Naive thymus-derived CD4-positive, alpha-beta T cell (primary cell): Measurements from ENCODE around the gene LIMS1. TPM values are rescaled to one million over a fixed set of nuclear protein-coding genes. Genes with fewer than 3 reads are reported as not detected.
"Not testable (repeated sequence)": the region's sequence is repeated elsewhere in the genome, so short reads cannot be mapped to it uniquely, and the experiment has no call there.

Experiments used
- ATAC-seq: fragments of 150-1000 bp; cut with Tn5 transposase; 2 replicates; pipeline ENCODE4 v1.10.0; 2021; ENCODE audit warnings: mild to moderate bottlenecking, moderate library complexity
- CTCF ChIA-PET: fragments of 350-600 bp; sonication (Branson Sonifier 250); formaldehyde crosslinking; loops from one replicate; lab custom pipeline; 2021; ENCODE audit warnings: antibody characterized with exemption; lab: Charles Lee
- POLR2A ChIA-PET: fragments of 350-600 bp; sonication (Branson Sonifier 250); formaldehyde crosslinking; loops from one replicate; lab custom pipeline; 2021; ENCODE audit warnings: antibody characterized with exemption, inconsistent platforms; lab: Charles Lee
- DNase-seq, 9 donors: peaks; one replicate each; pipeline versions ENCODE4 v3.0.0 to v3.0.0-alpha.2; 2020 to 2022; ENCODE audit warnings: mixed read lengths in 1 of 9
- H3K27ac ChIP-seq: one replicate; pipeline ENCODE4 v1.7.0; 2013; ENCODE audit warnings: mild to moderate bottlenecking, low read depth, low read length, moderate library complexity
- H3K27me3 ChIP-seq, 2 donors: one replicate each; pipeline ENCODE4 v1.7.0; 2013; ENCODE audit warnings: low read length in 2 of 2, mild to moderate bottlenecking in 2 of 2, moderate library complexity in 2 of 2; ENCODE audit not compliant: control insufficient read depth in 2 of 2, insufficient read depth in 2 of 2
- H3K36me3 ChIP-seq, 3 experiments: 1 replicate in 2 of 3; 2 replicates in 1 of 3; pipeline ENCODE4 v1.7.0; 2013; ENCODE audit warnings: low read length in 3 of 3, mild to moderate bottlenecking in 3 of 3, moderate library complexity in 1 of 3; ENCODE audit not compliant: insufficient read depth in 3 of 3, control insufficient read depth in 2 of 3
- H3K4me1 ChIP-seq, 2 donors: one replicate each; pipeline ENCODE4 v1.7.0; 2013; ENCODE audit warnings: low read length in 2 of 2, mild to moderate bottlenecking in 2 of 2, moderate library complexity in 1 of 2; ENCODE audit not compliant: control insufficient read depth in 2 of 2, insufficient read depth in 2 of 2
- H3K4me3 ChIP-seq: 2 replicates; pipeline ENCODE4 v1.7.0; 2013; ENCODE audit warnings: mild to moderate bottlenecking, low read length
- H3K9me3 ChIP-seq, 3 experiments: 1 replicate in 2 of 3; 2 replicates in 1 of 3; pipeline ENCODE4 v1.7.0; 2013; ENCODE audit warnings: low read length in 3 of 3; ENCODE audit not compliant: control insufficient read depth in 2 of 3
- H3K27ac Mint-ChIP-seq, 9 donors: one replicate each; pipeline ENCODE4 v1.8.0; 2020 to 2022; ENCODE audit warnings: mixed read lengths in 9 of 9, mild to moderate bottlenecking in 8 of 9, moderate library complexity in 5 of 9, inconsistent platforms in 2 of 9
- H3K27me3 Mint-ChIP-seq, 5 donors: one replicate each; pipeline ENCODE4 v1.8.0; 2021 to 2022; ENCODE audit warnings: mixed read lengths in 5 of 5, mild to moderate bottlenecking in 1 of 5
- H3K36me3 Mint-ChIP-seq, 5 donors: one replicate each; pipeline ENCODE4 v1.8.0; 2020 to 2022; ENCODE audit warnings: mixed read lengths in 5 of 5, mild to moderate bottlenecking in 3 of 5, inconsistent platforms in 1 of 5
- H3K4me1 Mint-ChIP-seq, 7 donors: one replicate each; pipeline ENCODE4 v1.8.0; 2020 to 2022; ENCODE audit warnings: mixed read lengths in 7 of 7, mild to moderate bottlenecking in 3 of 7, inconsistent platforms in 1 of 7
- H3K4me3 Mint-ChIP-seq, 10 donors: one replicate each; pipeline ENCODE4 v1.8.0; 2020 to 2022; ENCODE audit warnings: mild to moderate bottlenecking in 10 of 10, mixed read lengths in 10 of 10, moderate library complexity in 6 of 10, inconsistent platforms in 2 of 10
- H3K9me3 Mint-ChIP-seq, 11 donors: one replicate each; pipeline ENCODE4 v1.8.0; 2020 to 2022; ENCODE audit warnings: mixed read lengths in 11 of 11, mild to moderate bottlenecking in 4 of 11, inconsistent platforms in 1 of 11, moderate library complexity in 1 of 11
- intact Hi-C, 2 donors: fragments of 100-400 bp; cut with micrococcal nuclease; formaldehyde crosslinking; loops; one replicate each; pipeline ENCODE4 v1.15.1; 2023
- polyA plus RNA-seq, 2 donors: library from polyadenylated mRNA; unstranded; fragments of 300-500 nt; fragmentation: Illumina TruSeq; gene quantifications; one replicate each; pipeline ENCODE4 v1.2.3, GENCODE V29; 2021
- total RNA-seq, 6 experiments: library from RNA in 5 of 6; stranded (reverse) in 5 of 6; gene quantifications; 1 replicate in 5 of 6; 2 replicates in 1 of 6; pipeline ENCODE4 v1.2.3 and lab custom pipeline; 2021 to 2026

The LIMS1 gene, protein sequence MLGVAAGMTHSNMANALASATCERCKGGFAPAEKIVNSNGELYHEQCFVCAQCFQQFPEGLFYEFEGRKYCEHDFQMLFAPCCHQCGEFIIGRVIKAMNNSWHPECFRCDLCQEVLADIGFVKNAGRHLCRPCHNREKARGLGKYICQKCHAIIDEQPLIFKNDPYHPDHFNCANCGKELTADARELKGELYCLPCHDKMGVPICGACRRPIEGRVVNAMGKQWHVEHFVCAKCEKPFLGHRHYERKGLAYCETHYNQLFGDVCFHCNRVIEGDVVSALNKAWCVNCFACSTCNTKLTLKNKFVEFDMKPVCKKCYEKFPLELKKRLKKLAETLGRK
- total RNA-seq: 10 to 100 TPM; 25.3 to 75.3 (median 49.9) TPM
- polyA plus RNA-seq: 10 to 100 TPM; 53.5 to 56.7 TPM
- total RNA-seq (lab: John Stamatoyannopoulos, UW): 18.6 reads per million, percentile 49 among the genes with 10 or more reads in this experiment

GRCh38 chr2:108533832-108534583 is at the start of gene LIMS1:
Gene LIMS1 (plus strand): TSS chr2:108534470. CDS start chr2:108534563, 93 bp downstream.
- intact Hi-C loops: loop anchor here (1.0 to 10.0 kb wide), 7 partner anchors 51 to 1081 kb away; partner anchors contain the start of genes CCDC138 (in 2 of the 2), GCC2 (in 2 of the 2), RANBP2 (in 2 of the 2) and SEPTIN10 (in 1 of the 2)
- ChIA-PET POLR2A (interaction anchor here (0.7 to 1.3 kb wide), 5 partner anchors 12 to 87 kb away, joined by 3 to 4 read pairs (median 3); partner anchors contain the start of gene GCC2), CTCF (no interaction called here)
- ATAC-seq (peak; percentile 98), DNase-seq (peak; percentile 69 to 85 (median 79))
- Mint-ChIP-seq H3K36me3 (peaks cover 0 to 3% (median 0%) of the 10 kb centered on the region in 5 donors), H3K4me3 (peak within 1 kb of the TSS; percentile 86 to 99 (median 95)), H3K4me1 (peaks cover 20 to 59% (median 28%) of the 10 kb centered on the region in 7 donors), H3K27me3 (no peaks in the 10 kb centered on the region), H3K9me3 (no peaks in the 10 kb centered on the region), H3K27ac (peak within 1 kb of the TSS; percentile 34 to 96 (median 89))
- Histone ChIP-seq H3K4me3 (peak within 1 kb of the TSS; percentile 93), H3K27ac (peak within 1 kb of the TSS; percentile 76), H3K27me3 (no peaks in the 10 kb centered on the region), H3K4me1 (peaks cover 3 to 9% of the 10 kb centered on the region in 2 donors), H3K9me3 (no peaks in the 10 kb centered on the region), H3K36me3 (peaks cover 0 to 4% (median 0%) of the 10 kb centered on the region in 3 experiments)

GRCh38 chr2:108485253-108485652 is 49.0 kb upstream of the LIMS1 start:
- H3K4me3 Mint-ChIP-seq: no peak overlapping the region
- CTCF ChIA-PET: no interaction called here
- DNase-seq (no peak), ATAC-seq (no peak)
- H3K4me1 Mint-ChIP-seq: peaks cover 0 to 3% (median 0%) of the 10 kb centered on the region in 7 donors
- no peaks in the 10 kb centered on the region for H3K9me3 ChIP-seq
- intact Hi-C loops: no loop called here
- peak overlapping the region in 1 of 9 donors; percentile 36 for H3K27ac Mint-ChIP-seq
- H3K36me3 ChIP-seq: peaks cover 9 to 65% (median 44%) of the 10 kb centered on the region in 3 experiments
- H3K4me1 ChIP-seq: no peaks in the 10 kb centered on the region
- H3K36me3 Mint-ChIP-seq: peaks cover 8 to 43% (median 40%) of the 10 kb centered on the region in 5 donors
- POLR2A ChIA-PET: no interaction called here
- no peaks in the 10 kb centered on the region for H3K9me3 Mint-ChIP-seq
- H3K27me3 ChIP-seq: no peaks in the 10 kb centered on the region
- no peak overlapping the region for H3K27ac ChIP-seq
- H3K4me3 ChIP-seq: no peak overlapping the region
- H3K27me3 Mint-ChIP-seq: no peaks in the 10 kb centered on the region

- POLR2A ChIA-PET: no interaction called here
- CTCF ChIA-PET: no interaction called here
These were observed 43.7 kb upstream of the LIMS1 start for GRCh38 chr2:108490506-108491122.

GRCh38 chr2:108491848-108492247 is 42.4 kb upstream of the LIMS1 start:
- peaks cover 0 to 40% (median 22%) of the 10 kb centered on the region in 5 donors for H3K36me3 Mint-ChIP-seq
- H3K27ac Mint-ChIP-seq: no peak overlapping the region
- H3K27ac ChIP-seq: no peak overlapping the region
- intact Hi-C loops: no loop called here
- H3K4me1 ChIP-seq: no peaks in the 10 kb centered on the region
- no peaks in the 10 kb centered on the region for H3K9me3 ChIP-seq
- H3K4me3 Mint-ChIP-seq: no peak overlapping the region
- ATAC-seq (no peak), DNase-seq (no peak)
- H3K36me3 ChIP-seq: peaks cover 28 to 52% (median 31%) of the 10 kb centered on the region in 3 experiments
- no peak overlapping the region for H3K4me3 ChIP-seq
- H3K27me3 Mint-ChIP-seq: no peaks in the 10 kb centered on the region
- ChIA-PET POLR2A (no interaction called here), CTCF (no interaction called here)
- no peaks in the 10 kb centered on the region for H3K9me3 Mint-ChIP-seq
- peaks cover 0 to 5% (median 0%) of the 10 kb centered on the region in 7 donors for H3K4me1 Mint-ChIP-seq
- H3K27me3 ChIP-seq: no peaks in the 10 kb centered on the region

More at GRCh38 chr2:108490506-108491122, 43.7 kb upstream of the LIMS1 start:
- ATAC-seq (no peak), DNase-seq (no peak)
- peaks cover 28 to 61% (median 37%) of the 10 kb centered on the region in 3 experiments for H3K36me3 ChIP-seq
- H3K4me1 ChIP-seq: no peaks in the 10 kb centered on the region
- intact Hi-C loops: no loop called here
- H3K9me3 ChIP-seq: no peaks in the 10 kb centered on the region
- Mint-ChIP-seq H3K36me3 (peaks cover 0 to 40% (median 22%) of the 10 kb centered on the region in 5 donors), H3K27me3 (no peaks in the 10 kb centered on the region), H3K4me1 (peaks cover 0 to 5% (median 0%) of the 10 kb centered on the region in 7 donors), H3K4me3 (no peak overlapping the region), H3K27ac (peak overlapping the region in 1 of 9 donors; percentile 53), H3K9me3 (no peaks in the 10 kb centered on the region)
- H3K27me3 ChIP-seq: no peaks in the 10 kb centered on the region
- H3K27ac ChIP-seq: no peak overlapping the region
- no peak overlapping the region for H3K4me3 ChIP-seq

DNA sequence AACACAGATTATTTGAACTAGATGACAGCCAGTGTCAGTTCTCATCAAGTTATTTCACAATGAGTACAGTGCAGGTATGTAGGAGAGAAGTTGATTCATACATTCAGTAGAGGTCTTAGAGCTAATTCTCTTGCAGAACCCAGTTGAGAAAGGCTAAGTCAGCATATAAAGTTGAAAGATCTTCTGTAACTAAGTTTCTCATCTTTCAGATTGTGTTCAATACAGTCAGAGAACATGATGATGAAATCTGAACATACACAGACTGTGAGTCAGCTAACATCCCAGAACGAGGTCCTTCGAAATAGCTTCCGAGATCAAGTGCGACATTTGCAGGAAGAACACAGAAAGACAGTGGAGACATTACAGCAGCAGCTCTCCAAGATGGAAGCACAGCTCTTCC is 41.9 kb upstream of the LIMS1 start:
- H3K36me3 ChIP-seq: peaks cover 26 to 47% (median 28%) of the 10 kb centered on the region in 3 experiments
- no peak overlapping the region for H3K27ac ChIP-seq
- peaks cover 0 to 5% (median 0%) of the 10 kb centered on the region in 7 donors for H3K4me1 Mint-ChIP-seq
- intact Hi-C loops: no loop called here
- no peak overlapping the region for H3K4me3 Mint-ChIP-seq
- no peaks in the 10 kb centered on the region for H3K27me3 Mint-ChIP-seq
- ATAC-seq (no peak), DNase-seq (no peak)
- peak overlapping the region in 2 of 9 donors; percentile 8 to 51 for H3K27ac Mint-ChIP-seq
- H3K4me1 ChIP-seq: no peaks in the 10 kb centered on the region
- H3K9me3 Mint-ChIP-seq: no peaks in the 10 kb centered on the region
- H3K36me3 Mint-ChIP-seq: peaks cover 0 to 44% (median 22%) of the 10 kb centered on the region in 5 donors
- no peaks in the 10 kb centered on the region for H3K9me3 ChIP-seq
- no peak overlapping the region for H3K4me3 ChIP-seq
- ChIA-PET CTCF (no interaction called here), POLR2A (interaction anchor here (0.9 kb wide), 1 partner anchor 42 kb away, joined by 3 read pairs; no protein-coding TSS in a partner anchor)
- no peaks in the 10 kb centered on the region for H3K27me3 ChIP-seq

DNA sequence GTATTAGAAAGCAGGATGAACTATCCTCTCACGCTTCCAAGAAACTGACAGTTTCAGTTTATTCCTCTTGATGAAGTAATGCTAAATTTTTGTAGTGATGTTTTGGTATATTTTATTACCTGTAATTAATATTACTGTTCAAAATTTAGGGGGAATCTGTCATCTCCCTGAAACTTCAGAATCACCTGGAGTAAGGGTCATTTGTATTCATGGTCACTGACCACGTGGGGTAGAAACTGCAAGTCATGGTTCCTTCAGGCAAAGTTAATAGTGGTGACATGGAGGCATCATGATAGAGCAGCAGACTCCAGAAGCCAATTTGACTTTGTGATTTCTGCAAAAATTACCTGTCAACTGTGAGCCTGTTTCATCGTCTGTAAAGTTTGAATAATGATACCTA is 38.1 kb upstream of the LIMS1 start:
- H3K4me3 ChIP-seq, H3K27ac ChIP-seq, H3K4me1 Mint-ChIP-seq, H3K9me3 ChIP-seq, CTCF ChIA-PET, H3K4me1 ChIP-seq, H3K27ac Mint-ChIP-seq, POLR2A ChIA-PET, DNase-seq, intact Hi-C loops, ATAC-seq, H3K4me3 Mint-ChIP-seq, H3K9me3 Mint-ChIP-seq, H3K27me3 ChIP-seq, H3K27me3 Mint-ChIP-seq: not testable (repeated sequence)
- H3K36me3 ChIP-seq: peaks cover 17 to 29% (median 20%) of the 10 kb centered on the region in 3 experiments
- H3K36me3 Mint-ChIP-seq: peaks cover 4 to 48% (median 22%) of the 10 kb centered on the region in 5 donors
